ENCODE measurements around the gene PCBP4. TPM values are rescaled to one million over a fixed set of nuclear protein-coding genes. Genes with fewer than 3 reads are reported as not detected.
"Not testable (repeated sequence)": the region's sequence is repeated elsewhere in the genome, so short reads cannot be mapped to it uniquely, and the experiment has no call there.

Gene PCBP4
- total RNA-seq, 2 experiments from 2014 or later = 21.4 to 27.2 TPM

GRCh38 chr3:52004163-52004787 lies 37.0 kb upstream of the PCBP4 start:
- no peaks in the 10 kb centered on the region for H3K9me3 Mint-ChIP-seq
- H3K27me3 Mint-ChIP-seq = no peaks in the 10 kb centered on the region
- POLR2A ChIA-PET = no interaction called here
- H3K27ac Mint-ChIP-seq = no peak overlapping the region
- no peak overlapping the region for H3K4me3 Mint-ChIP-seq
- H3K36me3 Mint-ChIP-seq (ENCODE audit: low read depth) = no peaks in the 10 kb centered on the region
- CTCF ChIA-PET = interaction anchor here (0.5 to 1.3 kb wide), 10 partner anchors 21 to 357 kb away, joined by 3 to 5 read pairs (median 3); no protein-coding TSS in a partner anchor
- DNase-seq = no peak
- H3K4me1 Mint-ChIP-seq = peaks cover 21% of the 10 kb centered on the region

- POLR2A ChIA-PET = no interaction called here
- H3K27me3 Mint-ChIP-seq = peaks cover 2% of the 10 kb centered on the region
- H3K4me1 Mint-ChIP-seq = peaks cover 21% of the 10 kb centered on the region
- H3K27ac Mint-ChIP-seq = no peak overlapping the region
- no peaks in the 10 kb centered on the region for H3K9me3 Mint-ChIP-seq
- H3K4me3 Mint-ChIP-seq = no peak overlapping the region
- CTCF ChIA-PET = interaction anchor here (1.0 to 3.3 kb wide), 8 partner anchors 10 to 501 kb away, joined by 3 to 17 read pairs (median 5); partner anchors contain the start of genes ACY1, DUSP7, PARP3 and RRP9
- DNase-seq = no peak
- no peaks in the 10 kb centered on the region for H3K36me3 Mint-ChIP-seq (ENCODE audit: low read depth)
Measured at GRCh38 chr3:52002748-52003147, 35.5 kb upstream of the PCBP4 start.

- POLR2A ChIA-PET = interaction anchor here (0.7 kb wide), 1 partner anchor 316 kb away, joined by 8 read pairs; no protein-coding TSS in a partner anchor
- Mint-ChIP-seq H3K4me3 (no peak overlapping the region), H3K36me3 (ENCODE audit: low read depth) (no peaks in the 10 kb centered on the region)
Measured at GRCh38 chr3:52001443-52001974, 34.3 kb upstream of the PCBP4 start.

GRCh38 chr3:51999846-52000245 lies 32.6 kb upstream of the PCBP4 start:
- Mint-ChIP-seq H3K9me3 (no peaks in the 10 kb centered on the region), H3K27me3 (peaks cover 10% of the 10 kb centered on the region), H3K4me3 (no peak overlapping the region), H3K36me3 (ENCODE audit: low read depth) (peaks cover 10% of the 10 kb centered on the region), H3K27ac (no peak overlapping the region), H3K4me1 (peaks cover 21% of the 10 kb centered on the region)
- no peak for DNase-seq
- ChIA-PET POLR2A (no interaction called here), CTCF (interaction anchor here (0.8 to 3.3 kb wide), 3 partner anchors 92 to 147 kb away, joined by 3 to 17 read pairs (median 4); no protein-coding TSS in a partner anchor)

More at GRCh38 chr3:52001443-52001974, 34.3 kb upstream of the PCBP4 start:
- DNase-seq = peak; percentile 87
- CTCF ChIA-PET = interaction anchor here (0.8 to 3.3 kb wide), 25 partner anchors 10 to 500 kb away, joined by 3 to 17 read pairs (median 4); partner anchors contain the start of genes ACY1, DUSP7, PARP3 and RRP9
- peaks cover 26% of the 10 kb centered on the region for H3K4me1 Mint-ChIP-seq
- H3K27ac Mint-ChIP-seq = peak overlapping the region; percentile 50
- peaks cover 10% of the 10 kb centered on the region for H3K27me3 Mint-ChIP-seq
- H3K9me3 Mint-ChIP-seq = no peaks in the 10 kb centered on the region

- H3K9me3 Mint-ChIP-seq = no peaks in the 10 kb centered on the region
- H3K4me3 Mint-ChIP-seq = no peak overlapping the region
- peaks cover 32% of the 10 kb centered on the region for H3K4me1 Mint-ChIP-seq
- CTCF ChIA-PET = interaction anchor here (0.6 to 1.2 kb wide), 3 partner anchors 16 to 281 kb away, joined by 3 to 4 read pairs (median 4); partner anchors contain the start of genes ACY1, PARP3 and RRP9
- no peak overlapping the region for H3K27ac Mint-ChIP-seq
- no peak for DNase-seq
- POLR2A ChIA-PET = no interaction called here
- H3K36me3 Mint-ChIP-seq (ENCODE audit: low read depth) = peaks cover 21% of the 10 kb centered on the region
- peaks cover 10% of the 10 kb centered on the region for H3K27me3 Mint-ChIP-seq
Measured at GRCh38 chr3:51998774-51999173, 31.5 kb upstream of the PCBP4 start.

- no peak overlapping the region for H3K4me3 Mint-ChIP-seq
- H3K4me1 Mint-ChIP-seq = peaks cover 37% of the 10 kb centered on the region
- no peak overlapping the region for H3K27ac Mint-ChIP-seq
- no peaks in the 10 kb centered on the region for H3K9me3 Mint-ChIP-seq
- DNase-seq = no peak
- ChIA-PET CTCF (interaction anchor here (0.6 to 1.2 kb wide), 3 partner anchors 15 to 282 kb away, joined by 3 to 4 read pairs (median 4); partner anchors contain the start of genes ACY1, PARP3 and RRP9), POLR2A (no interaction called here)
- peaks cover 10% of the 10 kb centered on the region for H3K27me3 Mint-ChIP-seq
- peaks cover 26% of the 10 kb centered on the region for H3K36me3 Mint-ChIP-seq (ENCODE audit: low read depth)
Measured at GRCh38 chr3:51997935-51998596, 30.8 kb upstream of the PCBP4 start.

- Mint-ChIP-seq H3K27me3 (peaks cover 10% of the 10 kb centered on the region), H3K27ac (no peak overlapping the region), H3K9me3 (no peaks in the 10 kb centered on the region), H3K36me3 (ENCODE audit: low read depth) (peaks cover 34% of the 10 kb centered on the region), H3K4me1 (peaks cover 45% of the 10 kb centered on the region), H3K4me3 (peak overlapping the region; percentile 14)
- POLR2A ChIA-PET = no interaction called here
- CTCF ChIA-PET = no interaction called here
- no peak for DNase-seq
Measured at GRCh38 chr3:51997172-51997571, 29.9 kb upstream of the PCBP4 start.

- ChIA-PET CTCF (interaction anchor here (0.5 to 2.4 kb wide), 17 partner anchors 9 to 992 kb away, joined by 3 to 20 read pairs (median 4); partner anchors contain the start of genes ABHD14A, ABHD14B, DUSP7 and PARP3), POLR2A (interaction anchor here (0.6 to 1.0 kb wide), 4 partner anchors 12 to 282 kb away, joined by 3 to 7 read pairs (median 6); partner anchors contain the start of genes ACY1 and PARP3)
- Mint-ChIP-seq H3K27ac (peak within 1 kb of the TSS; percentile 100), H3K36me3 (ENCODE audit: low read depth) (peaks cover 39% of the 10 kb centered on the region), H3K9me3 (no peaks in the 10 kb centered on the region), H3K4me1 (peaks cover 45% of the 10 kb centered on the region), H3K4me3 (peak within 1 kb of the TSS; percentile 99), H3K27me3 (peaks cover 10% of the 10 kb centered on the region)
- peak; percentile 94 for DNase-seq
Measured at GRCh38 chr3:51995346-51996163, 28.3 kb upstream of the PCBP4 start, which contains the start of gene RPL29. TSS of gene RPL29 (minus strand) at chr3:51995895. CDS start at chr3:51995461, 434 bp downstream.

GRCh38 chr3:51994530-51994929 lies 27.3 kb upstream of the PCBP4 start:
- DNase-seq = no peak
- ChIA-PET POLR2A (interaction anchor here (0.7 to 2.9 kb wide), 2 partner anchors 11 to 34 kb away, joined by 3 to 10 read pairs; partner anchors contain the start of gene ACY1), CTCF (interaction anchor here (0.8 to 2.4 kb wide), 6 partner anchors 10 to 129 kb away, joined by 3 to 20 read pairs (median 6); partner anchors contain the start of genes ABHD14A and ABHD14B)
- H3K9me3 Mint-ChIP-seq = no peaks in the 10 kb centered on the region
- H3K27me3 Mint-ChIP-seq = peaks cover 10% of the 10 kb centered on the region
- H3K36me3 Mint-ChIP-seq (ENCODE audit: low read depth) = peaks cover 39% of the 10 kb centered on the region
- peak overlapping the region; percentile 99 for H3K4me3 Mint-ChIP-seq
- H3K4me1 Mint-ChIP-seq = peaks cover 42% of the 10 kb centered on the region
- H3K27ac Mint-ChIP-seq = peak overlapping the region; percentile 100

GRCh38 chr3:51993657-51994056 lies 26.4 kb upstream of the PCBP4 start:
- H3K27me3 Mint-ChIP-seq, DNase-seq, H3K9me3 Mint-ChIP-seq: not testable (repeated sequence)
- ChIA-PET CTCF (interaction anchor here (0.6 kb wide), 1 partner anchor 82 kb away, joined by 4 read pairs; no protein-coding TSS in a partner anchor), POLR2A (interaction anchor here (2.9 kb wide), 1 partner anchor 10 kb away, joined by 10 read pairs; the partner anchor contains the start of gene ACY1)
- peak overlapping the region; percentile 99 for H3K4me3 Mint-ChIP-seq
- peak overlapping the region; percentile 60 for H3K27ac Mint-ChIP-seq
- H3K36me3 Mint-ChIP-seq (ENCODE audit: low read depth) = peaks cover 39% of the 10 kb centered on the region
- H3K4me1 Mint-ChIP-seq = peaks cover 42% of the 10 kb centered on the region

GRCh38 chr3:51992017-51992682 lies 24.9 kb upstream of the PCBP4 start:
- ChIA-PET POLR2A (interaction anchor here (0.6 to 2.9 kb wide), 2 partner anchors 8 to 494 kb away, joined by 6 to 10 read pairs; partner anchors contain the start of gene ACY1), CTCF (interaction anchor here (0.6 to 3.1 kb wide), 8 partner anchors 9 to 490 kb away, joined by 3 to 15 read pairs (median 4); partner anchors contain the start of genes ABHD14A, ABHD14B and ACY1)
- H3K4me3 Mint-ChIP-seq = no peak overlapping the region
- peak overlapping the region; percentile 57 for H3K27ac Mint-ChIP-seq
- peaks cover 6% of the 10 kb centered on the region for H3K27me3 Mint-ChIP-seq
- DNase-seq = no peak
- H3K4me1 Mint-ChIP-seq = peaks cover 42% of the 10 kb centered on the region
- H3K36me3 Mint-ChIP-seq (ENCODE audit: low read depth) = peaks cover 39% of the 10 kb centered on the region
- H3K9me3 Mint-ChIP-seq = no peaks in the 10 kb centered on the region

All from activated CD4-positive, alpha-beta T cell treated with anti-CD3 and anti-CD28 coated beads, Interleukin-2, amount 10 ng/mL, durations not matched to agents 7 days and 5 days (primary cell).